ENCODE measurements around the gene TAS2R31.

The TAS2R31 gene

GRCh38 chr12:10998204-10998603 is 33.0 kb downstream of the TAS2R31 start, which contains the start of gene TAS2R20:
Gene TAS2R20, minus strand, starts transcription at chr12:10998304. Its CDS starts 429 bp downstream, at chr12:10997875.
- no peak for TF ChIP-seq CTCF (IDR thresholded peaks at IDR 0.05; ENCODE audit: control insufficient read depth, extremely low read depth, insufficient read depth)
- no peak for DNase-seq (ENCODE audit: low read depth)

GRCh38 chr12:10994307-10994706 is 36.9 kb downstream of the TAS2R31 start:
- no peak for TF ChIP-seq CTCF (IDR thresholded peaks at IDR 0.05; ENCODE audit: control insufficient read depth, extremely low read depth, insufficient read depth)
- no peak for DNase-seq (ENCODE audit: low read depth)
- H3K4me3 ChIP-seq (ENCODE audit: low read depth, low read length), result no peak overlapping the region

More at GRCh38 chr12:10998204-10998603, 33.0 kb downstream of the TAS2R31 start, which contains the start of gene TAS2R20:
- H3K4me3 ChIP-seq (ENCODE audit: low read depth, low read length), result no peak within 1 kb of the TSS

- H3K4me3 ChIP-seq (ENCODE audit: low read depth, low read length), result no peak overlapping the region
- no peak for DNase-seq (ENCODE audit: low read depth)
- TF ChIP-seq CTCF (IDR thresholded peaks at IDR 0.05; ENCODE audit: control insufficient read depth, extremely low read depth, insufficient read depth), result no peak
Measured at GRCh38 chr12:10989107-10989506, 42.1 kb downstream of the TAS2R31 start.

- no peak for TF ChIP-seq CTCF (IDR thresholded peaks at IDR 0.05; ENCODE audit: control insufficient read depth, extremely low read depth, insufficient read depth)
- H3K4me3 ChIP-seq (ENCODE audit: low read depth, low read length), result no peak within 1 kb of the TSS
- no peak for DNase-seq (ENCODE audit: low read depth)
Measured at GRCh38 chr12:10986812-10987211, 44.4 kb downstream of the TAS2R31 start, which contains the start of gene TAS2R50. Gene TAS2R50, minus strand, starts transcription at chr12:10986912. Its CDS starts 52 bp downstream, at chr12:10986860.

- no peak overlapping the region for H3K4me3 ChIP-seq (ENCODE audit: low read depth, low read length)
- TF ChIP-seq CTCF (IDR thresholded peaks at IDR 0.05; ENCODE audit: control insufficient read depth, extremely low read depth, insufficient read depth), result no peak
- no peak for DNase-seq (ENCODE audit: low read depth)
Measured at GRCh38 chr12:10982244-10982643, 49.0 kb downstream of the TAS2R31 start.
